Activated CD8-positive, alpha-beta T cell treated with anti-CD3 and anti-CD28 coated beads for 36 hours (primary cell): ENCODE data around the gene RAET1E. TPM values are rescaled to one million over a fixed set of nuclear protein-coding genes. Genes with fewer than 3 reads are reported as not detected.
"Not testable (repeated sequence)": the region's sequence is repeated elsewhere in the genome, so short reads cannot be mapped to it uniquely, and the experiment has no call there.

Experiments
- ATAC-seq: fragments of 200-7000 bp; cut with Tn5 transposase; one replicate; pipeline ENCODE4 v1.10.0; 2021; ENCODE audit warnings: mild to moderate bottlenecking, moderate library complexity
- CTCF ChIA-PET: fragments of 350-600 bp; sonication (Branson Sonifier 250); formaldehyde crosslinking; loops from one replicate; lab custom pipeline; 2021; ENCODE audit warnings: antibody characterized with exemption; lab: Charles Lee
- POLR2A ChIA-PET: fragments of 350-600 bp; sonication (Branson Sonifier 250); formaldehyde crosslinking; loops from one replicate; lab custom pipeline; 2021; ENCODE audit warnings: antibody characterized with exemption; lab: Charles Lee
- DNase-seq: peaks from one replicate; pipeline ENCODE4 v3.0.0-alpha.2; 2020
- H3K27ac Mint-ChIP-seq: one replicate; pipeline ENCODE4 v1.8.0; 2021; ENCODE audit warnings: mild to moderate bottlenecking, mixed read lengths
- H3K27me3 Mint-ChIP-seq: one replicate; pipeline ENCODE4 v1.8.0; 2021; ENCODE audit warnings: mixed read lengths
- H3K36me3 Mint-ChIP-seq: one replicate; pipeline ENCODE4 v1.8.0; 2021; ENCODE audit warnings: low read depth, mixed read lengths
- H3K4me1 Mint-ChIP-seq: one replicate; pipeline ENCODE4 v1.8.0; 2021; ENCODE audit warnings: low read depth, mixed read lengths
- H3K4me3 Mint-ChIP-seq: one replicate; pipeline ENCODE4 v1.8.0; 2021; ENCODE audit warnings: mild to moderate bottlenecking, moderate library complexity, mixed read lengths
- H3K9me3 Mint-ChIP-seq: one replicate; pipeline ENCODE4 v1.8.0; 2021; ENCODE audit warnings: mixed read lengths
- CTCF ChIP-seq: fragments of 200-600 bp; IDR thresholded peaks from one replicate; pipeline ENCODE4 v1.8.0; 2022; ENCODE audit warnings: antibody characterized with exemption, mild to moderate bottlenecking
- intact Hi-C: fragments of 100-400 bp; cut with micrococcal nuclease; formaldehyde crosslinking; loops from one replicate; pipeline ENCODE4 v1.10.0; 2022
- total RNA-seq, 2 experiments: library from RNA; stranded (reverse); gene quantifications; one replicate each; pipeline ENCODE4 v1.2.3, GENCODE V29; 2021

RAET1E gene
- total RNA-seq, 2 experiments from 2014 or later = not detected

DNA sequence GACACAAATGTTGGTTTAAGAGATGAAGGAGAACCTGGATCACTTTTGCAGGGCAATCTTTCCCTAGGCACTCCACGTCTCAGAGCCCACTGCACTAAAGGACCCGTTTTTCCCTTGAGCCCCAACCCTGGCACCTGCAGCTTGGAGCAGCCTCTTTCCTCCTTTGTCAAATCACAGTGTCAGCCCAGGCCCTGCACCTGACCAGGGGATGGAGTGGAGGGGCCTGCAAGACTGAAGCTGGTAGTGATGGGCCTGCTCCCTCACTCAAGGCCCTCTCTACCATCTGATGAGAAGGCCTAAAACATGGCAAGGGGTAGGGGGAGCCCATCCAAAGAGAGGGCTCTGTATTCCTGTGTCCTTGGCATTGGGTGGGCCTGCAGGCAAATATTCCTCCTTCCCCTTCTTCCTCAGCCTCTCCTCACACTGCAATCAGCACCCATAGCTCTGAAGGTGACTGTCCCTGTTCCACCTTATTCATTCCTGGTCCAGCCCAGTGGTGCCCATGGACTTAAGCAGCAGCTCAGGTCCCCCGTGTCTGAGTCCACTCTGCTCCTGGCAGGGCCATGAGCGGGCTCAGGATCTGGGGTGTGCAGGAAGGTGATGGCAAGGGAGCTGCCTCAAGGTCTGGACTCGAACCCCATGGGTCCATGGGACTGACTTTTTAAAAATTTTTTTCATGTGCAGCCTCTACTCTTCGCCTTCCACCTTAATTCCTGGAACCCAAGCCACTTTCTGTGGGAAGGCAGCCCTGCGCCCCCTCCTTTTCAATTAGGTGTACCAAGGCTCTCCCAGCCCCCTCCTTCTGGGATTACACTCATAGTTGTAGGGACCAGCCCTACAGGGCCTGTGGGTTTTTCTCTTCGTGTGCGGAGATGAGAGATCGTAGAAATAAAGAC is 18.3 kb upstream of the RAET1E start:
- Mint-ChIP-seq H3K4me3 (no peak overlapping the region), H3K4me1 (no peaks in the 10 kb centered on the region), H3K36me3 (no peaks in the 10 kb centered on the region), H3K9me3 (no peaks in the 10 kb centered on the region), H3K27me3 (peaks cover 20% of the 10 kb centered on the region), H3K27ac (no peak overlapping the region)
- intact Hi-C loops = no loop called here
- ChIA-PET CTCF (interaction anchor here (1.7 kb wide), 1 partner anchor 51 kb away, joined by 6 read pairs; no protein-coding TSS in a partner anchor), POLR2A (no interaction called here)
- DNase-seq (no peak), ATAC-seq (no peak)
- TF ChIP-seq CTCF = no peak

GRCh38 chr6:149913540-149914240 is 15.8 kb upstream of the RAET1E start:
- CTCF ChIA-PET = interaction anchor here (1.0 kb wide), 1 partner anchor 9 kb away, joined by 3 read pairs; no protein-coding TSS in a partner anchor
- POLR2A ChIA-PET = interaction anchor here (0.6 kb wide), 1 partner anchor 225 kb away, joined by 3 read pairs; no protein-coding TSS in a partner anchor
- peaks cover 15% of the 10 kb centered on the region for H3K27me3 Mint-ChIP-seq

DNA sequence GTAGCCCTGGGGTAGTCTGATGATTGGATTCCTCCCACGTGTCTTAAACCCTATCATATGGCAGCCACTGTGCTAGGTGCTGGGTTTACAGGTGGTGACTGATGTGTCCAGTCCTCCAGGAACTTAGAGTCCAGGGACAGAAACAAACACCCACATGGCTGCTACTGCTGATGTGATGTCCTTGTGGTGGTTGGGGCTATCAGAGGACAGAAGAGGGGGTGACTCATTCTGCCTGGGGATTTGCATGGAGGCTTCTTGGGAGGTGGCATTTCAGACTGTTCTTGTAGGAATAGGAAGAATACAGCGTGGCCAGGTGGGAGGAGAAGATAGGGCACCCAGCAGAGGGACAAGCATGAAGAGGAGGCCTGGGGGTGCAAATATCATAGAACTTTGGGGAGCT is 15.2 kb upstream of the RAET1E start:
- Mint-ChIP-seq H3K4me3 (no peak overlapping the region), H3K27ac (no peak overlapping the region), H3K4me1 (no peaks in the 10 kb centered on the region), H3K36me3 (peaks cover under 1% of the 10 kb centered on the region), H3K9me3 (peaks cover 2% of the 10 kb centered on the region), H3K27me3 (peaks cover 12% of the 10 kb centered on the region)
- no peak for DNase-seq
- intact Hi-C loops = no loop called here
- TF ChIP-seq CTCF = no peak
- no peak for ATAC-seq
- ChIA-PET POLR2A (no interaction called here), CTCF (interaction anchor here (1.0 kb wide), 1 partner anchor 8 kb away, joined by 3 read pairs; no protein-coding TSS in a partner anchor)

More at GRCh38 chr6:149913540-149914240, 15.8 kb upstream of the RAET1E start:
- no peaks in the 10 kb centered on the region for H3K36me3 Mint-ChIP-seq
- no peak overlapping the region for H3K4me3 Mint-ChIP-seq
- no peak overlapping the region for H3K27ac Mint-ChIP-seq
- intact Hi-C loops = no loop called here
- DNase-seq (no peak), ATAC-seq (no peak)
- H3K9me3 Mint-ChIP-seq = no peaks in the 10 kb centered on the region
- no peaks in the 10 kb centered on the region for H3K4me1 Mint-ChIP-seq
- TF ChIP-seq CTCF = no peak

DNA sequence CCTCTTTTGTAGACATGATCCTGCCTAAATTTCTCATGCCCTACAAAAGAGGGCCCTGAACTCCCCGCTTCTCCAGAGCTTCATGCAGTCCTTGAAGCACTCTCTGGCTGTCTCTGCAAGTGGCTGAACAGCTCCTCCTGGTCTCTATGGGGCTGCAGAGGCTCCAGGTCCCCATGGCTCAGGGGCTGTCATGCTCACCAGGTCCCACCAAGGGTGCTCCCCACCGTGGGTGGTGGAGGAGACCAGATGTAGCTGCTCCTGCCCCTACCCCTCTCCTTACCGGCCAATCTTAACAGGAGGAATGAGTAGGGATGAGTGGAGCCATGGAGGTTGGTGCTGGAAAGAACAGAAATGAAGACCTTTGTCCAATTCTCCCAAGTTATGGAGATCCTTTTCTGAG is 14.8 kb upstream of the RAET1E start:
- DNase-seq, H3K9me3 Mint-ChIP-seq, H3K36me3 Mint-ChIP-seq, H3K4me1 Mint-ChIP-seq, intact Hi-C loops, ATAC-seq, H3K27ac Mint-ChIP-seq, CTCF ChIA-PET, POLR2A ChIA-PET, H3K4me3 Mint-ChIP-seq: not testable (repeated sequence)
- H3K27me3 Mint-ChIP-seq = peaks cover 12% of the 10 kb centered on the region

GRCh38 chr6:149910721-149911151 is 12.8 kb upstream of the RAET1E start:
- no peak for ATAC-seq
- Mint-ChIP-seq H3K4me1 (no peaks in the 10 kb centered on the region), H3K4me3 (no peak overlapping the region), H3K9me3 (peaks cover 8% of the 10 kb centered on the region), H3K27me3 (peaks cover 12% of the 10 kb centered on the region), H3K36me3 (peaks cover 2% of the 10 kb centered on the region), H3K27ac (no peak overlapping the region)
- DNase-seq = no peak
- ChIA-PET CTCF (no interaction called here), POLR2A (no interaction called here)
- no peak for TF ChIP-seq CTCF
- intact Hi-C loops = no loop called here
